Measurements from ENCODE around the gene TGM3.

TGM3 gene

DNA sequence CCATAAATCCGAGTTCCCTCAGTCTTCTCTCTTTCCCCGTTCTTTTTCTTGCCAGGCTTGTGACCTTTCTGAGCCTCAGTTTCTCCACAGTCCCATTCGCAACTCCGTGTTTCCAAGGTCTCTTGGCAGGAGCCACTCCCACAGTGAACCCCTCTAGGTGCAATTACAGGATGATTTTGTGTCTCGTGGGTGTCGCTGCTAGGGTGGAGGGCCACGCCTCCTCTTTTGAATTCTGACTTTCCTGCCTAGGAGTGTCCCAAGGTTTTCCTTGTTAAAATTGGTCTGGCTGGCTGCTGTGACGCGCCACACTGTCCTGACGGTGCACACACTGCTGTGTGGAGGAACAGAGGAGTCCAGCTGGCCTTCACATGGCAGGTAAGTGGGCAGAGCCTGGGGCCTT lies 84.8 kb downstream of the TGM3 start, which contains the start of gene TGM6:
Gene TGM6, plus strand, starts transcription at position 301 of the 400 bp plus-strand sequence. Its CDS starts 68 bp downstream, at position 369.
- FAIRE-seq (no peak), DNase-seq (ENCODE audit: insufficient read length, low spot score) (no peak)
- no peak for TF ChIP-seq POLR2A (IDR thresholded peaks at IDR 0.05; ENCODE audit: low read depth, low read length)

DNA sequence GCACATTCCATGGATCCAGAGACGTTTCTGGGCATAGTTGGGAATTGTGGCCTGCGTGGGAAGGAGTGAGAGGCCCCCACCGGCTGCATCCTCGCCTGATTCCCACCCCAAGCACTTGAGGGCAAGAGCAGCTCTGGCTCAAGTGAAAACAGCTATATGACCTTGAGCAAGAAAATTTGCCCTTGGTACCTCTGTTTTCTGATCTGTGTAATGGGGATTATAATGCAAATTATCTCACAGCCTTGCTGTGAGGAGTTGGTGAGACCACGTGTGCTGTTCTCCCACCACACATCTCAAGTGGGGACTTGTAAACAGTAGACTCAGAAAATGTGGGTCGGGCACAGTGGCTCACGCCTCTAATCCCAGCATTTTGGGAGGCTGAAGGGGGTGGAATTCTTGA lies 85.5 kb downstream of the TGM3 start:
- DNase-seq (ENCODE audit: insufficient read length, low spot score) (no peak), FAIRE-seq (no peak)
- no peak for TF ChIP-seq POLR2A (IDR thresholded peaks at IDR 0.05; ENCODE audit: low read depth, low read length)

DNA sequence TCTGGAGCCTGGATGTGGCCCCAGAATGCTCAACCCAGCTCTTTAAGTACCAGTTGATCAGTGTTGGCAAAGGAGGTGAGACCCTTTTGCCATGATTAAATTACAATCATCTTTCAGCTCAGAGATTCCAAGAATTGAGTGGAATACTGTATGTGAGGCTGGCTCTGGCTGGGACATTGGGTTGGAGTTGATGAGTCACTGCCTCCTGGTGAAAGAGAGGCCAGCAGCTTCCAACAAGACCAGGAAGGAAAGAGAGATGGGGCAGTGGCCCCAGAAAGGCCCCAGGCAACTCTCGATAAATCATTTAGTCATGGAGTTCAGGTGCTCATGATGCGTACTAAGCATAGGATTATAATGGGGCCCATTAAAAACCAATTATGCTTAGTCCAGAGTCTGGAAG lies 87.0 kb downstream of the TGM3 start:
- DNase-seq (ENCODE audit: insufficient read length, low spot score) (no peak), FAIRE-seq (no peak)
- TF ChIP-seq POLR2A (IDR thresholded peaks at IDR 0.05; ENCODE audit: low read depth, low read length), result no peak

DNA sequence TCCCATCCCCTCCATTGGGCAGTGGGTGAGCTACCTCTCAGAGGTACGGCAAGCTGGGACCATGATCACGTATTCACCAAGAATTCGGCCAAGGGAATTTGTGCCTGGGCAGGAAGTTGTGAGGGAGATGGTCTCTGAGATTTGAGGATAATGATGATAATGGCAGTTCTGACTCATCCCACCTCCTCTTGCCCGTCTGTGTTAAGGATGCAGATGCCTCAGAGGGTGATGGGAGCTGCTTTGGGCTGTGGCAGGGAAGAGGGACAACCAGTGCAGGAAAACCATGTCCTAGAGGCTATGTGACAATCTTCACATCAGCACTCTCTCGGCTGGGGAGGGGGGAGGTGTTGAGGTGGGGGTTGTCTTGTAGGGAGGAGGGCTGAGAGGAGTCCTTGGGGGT lies 89.2 kb downstream of the TGM3 start:
- FAIRE-seq, result no peak
- DNase-seq (ENCODE audit: insufficient read length, low spot score), result no peak
- no peak for TF ChIP-seq POLR2A (IDR thresholded peaks at IDR 0.05; ENCODE audit: low read depth, low read length)

DNA sequence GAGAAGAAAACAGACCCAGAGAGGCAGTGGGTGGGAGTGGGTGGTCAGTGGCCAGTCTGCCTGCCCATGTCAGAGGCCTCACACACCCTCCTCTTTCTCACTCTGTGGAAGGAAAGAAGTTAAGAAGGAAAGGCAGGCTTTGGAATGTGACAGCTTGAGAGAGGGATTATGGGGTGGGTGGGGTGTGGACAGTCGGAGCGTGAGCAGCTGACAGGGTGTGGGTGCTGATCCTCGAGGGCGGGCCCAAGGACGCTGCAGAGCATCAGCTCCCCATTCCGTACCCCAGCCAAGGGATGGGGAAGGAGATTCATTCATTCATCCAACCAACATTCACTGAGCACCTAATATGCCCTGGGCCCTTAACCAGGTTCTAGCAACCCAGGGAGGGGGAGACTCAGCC lies 89.7 kb downstream of the TGM3 start:
- no peak for TF ChIP-seq POLR2A (IDR thresholded peaks at IDR 0.05; ENCODE audit: low read depth, low read length)
- DNase-seq (ENCODE audit: insufficient read length, low spot score) (no peak), FAIRE-seq (no peak)

DNA sequence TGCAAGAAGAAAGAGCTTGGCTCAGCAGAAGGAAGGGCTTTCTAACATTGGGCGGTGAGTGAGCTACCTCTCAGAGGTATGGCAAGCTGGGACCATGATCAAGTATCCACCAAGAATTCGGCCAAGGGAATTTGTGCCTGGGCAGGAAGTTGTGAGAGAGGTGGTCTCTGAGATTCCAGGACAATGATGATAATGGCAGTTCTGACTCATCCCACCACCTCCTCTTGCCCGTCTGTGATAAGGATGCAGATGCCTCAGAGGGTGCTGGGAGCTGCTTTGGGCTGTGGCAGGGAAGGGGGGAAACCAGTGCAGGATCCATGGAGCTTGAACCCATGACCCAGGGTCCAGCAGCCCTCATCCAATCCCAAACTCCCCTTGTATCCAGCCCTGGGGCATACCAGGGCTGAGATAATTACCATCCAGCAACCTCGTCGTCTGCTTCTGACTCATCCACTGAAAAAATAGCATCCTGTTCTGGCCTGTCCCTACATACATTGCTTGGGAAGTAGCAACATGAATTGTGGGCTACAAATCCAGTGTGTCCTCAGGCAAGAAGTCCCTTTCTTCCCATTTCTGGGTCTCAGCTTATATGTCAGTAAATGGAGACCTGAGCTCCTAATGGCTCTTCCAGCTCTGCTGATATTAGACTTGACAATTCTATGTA lies 90.8 kb downstream of the TGM3 start:
- DNase-seq (ENCODE audit: insufficient read length, low spot score) (no peak), FAIRE-seq (no peak)
- no peak for TF ChIP-seq POLR2A (IDR thresholded peaks at IDR 0.05; ENCODE audit: low read depth, low read length)

DNA sequence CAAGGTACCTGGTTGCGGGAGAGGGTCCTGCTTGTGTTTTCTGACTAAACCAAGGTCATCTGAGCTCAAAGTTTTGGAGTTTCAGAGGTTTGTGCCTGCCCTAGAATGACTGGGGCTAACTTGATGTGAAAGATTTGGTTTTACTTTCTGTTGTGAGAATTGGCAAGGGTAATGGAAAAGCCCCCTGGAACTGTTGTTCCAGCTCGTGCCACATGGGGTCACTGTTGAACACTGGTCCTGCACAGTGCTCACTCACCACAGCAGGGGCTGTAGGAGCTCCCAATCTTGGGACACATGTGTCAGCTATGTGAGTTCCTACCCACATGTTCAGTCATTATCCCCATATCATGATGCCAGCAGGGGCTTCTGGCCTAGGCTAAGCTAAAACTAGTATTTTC lies 91.4 kb downstream of the TGM3 start:
- no peak for FAIRE-seq
- no peak for TF ChIP-seq POLR2A (IDR thresholded peaks at IDR 0.05; ENCODE audit: low read depth, low read length)
- DNase-seq (ENCODE audit: insufficient read length, low spot score), result peak; percentile 43

DNA sequence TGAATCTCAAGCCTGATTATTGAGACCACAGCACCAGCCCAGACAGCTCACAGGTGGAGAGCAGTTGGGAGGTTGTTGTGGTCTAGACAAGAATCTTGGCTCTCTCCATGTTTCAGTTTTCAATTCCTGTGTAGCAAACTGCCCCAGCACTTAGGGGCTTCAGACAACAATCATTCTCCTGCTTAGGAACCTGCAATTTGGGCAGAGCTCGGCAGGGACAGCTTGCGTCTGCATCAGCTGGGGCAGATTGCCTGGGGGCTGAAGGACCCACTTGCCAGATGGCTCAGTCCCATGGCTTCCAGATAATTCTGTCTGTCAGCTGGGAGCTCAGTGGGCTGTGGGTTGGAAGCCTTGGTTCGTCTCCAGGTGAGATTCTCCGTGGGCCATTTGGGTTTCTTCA lies 91.8 kb downstream of the TGM3 start:
- no peak for DNase-seq (ENCODE audit: insufficient read length, low spot score)
- no peak for TF ChIP-seq POLR2A (IDR thresholded peaks at IDR 0.05; ENCODE audit: low read depth, low read length)
- no peak for FAIRE-seq

All from H54 (cell line).